GM19351 (cell line): ENCODE results near the gene ADRA2B.
"Not testable (repeated sequence)": the region's sequence is repeated elsewhere in the genome, so short reads cannot be mapped to it uniquely, and the experiment has no call there.

Experiments used
- ATAC-seq: cut with Tn5 transposase; IDR thresholded peaks from one replicate; pipeline ENCODE4 v1.9.1; 2021; ENCODE audit warnings: mild to moderate bottlenecking, moderate library complexity; ENCODE audit not compliant: unreplicated experiment

ADRA2B gene

DNA sequence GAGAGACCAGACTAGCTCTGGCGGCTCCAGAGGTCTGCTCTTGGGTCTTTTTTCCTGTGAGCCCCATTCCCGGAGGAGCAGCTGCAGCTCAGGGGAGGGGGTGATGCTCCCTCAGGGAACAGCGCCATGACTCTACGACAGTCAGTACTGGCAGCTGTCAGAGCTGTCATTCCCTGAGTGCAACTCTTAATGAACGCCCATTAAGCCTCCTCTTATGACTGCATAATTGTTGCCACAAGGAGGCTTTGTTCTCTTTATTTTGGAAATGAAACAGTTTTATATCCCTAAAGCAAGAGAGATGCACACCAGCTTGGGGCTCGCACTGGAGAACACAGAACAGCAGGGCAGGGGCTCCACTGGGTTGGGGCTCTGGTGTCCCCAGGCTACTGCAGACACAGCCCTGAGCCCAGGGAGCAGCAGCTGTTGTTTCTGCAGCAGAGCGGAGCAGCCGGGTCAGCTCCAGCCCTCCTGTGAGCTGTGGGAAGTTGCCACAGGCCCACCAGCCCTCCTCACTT is 44.3 kb downstream of the ADRA2B start:
- not testable (repeated sequence) for ATAC-seq

DNA sequence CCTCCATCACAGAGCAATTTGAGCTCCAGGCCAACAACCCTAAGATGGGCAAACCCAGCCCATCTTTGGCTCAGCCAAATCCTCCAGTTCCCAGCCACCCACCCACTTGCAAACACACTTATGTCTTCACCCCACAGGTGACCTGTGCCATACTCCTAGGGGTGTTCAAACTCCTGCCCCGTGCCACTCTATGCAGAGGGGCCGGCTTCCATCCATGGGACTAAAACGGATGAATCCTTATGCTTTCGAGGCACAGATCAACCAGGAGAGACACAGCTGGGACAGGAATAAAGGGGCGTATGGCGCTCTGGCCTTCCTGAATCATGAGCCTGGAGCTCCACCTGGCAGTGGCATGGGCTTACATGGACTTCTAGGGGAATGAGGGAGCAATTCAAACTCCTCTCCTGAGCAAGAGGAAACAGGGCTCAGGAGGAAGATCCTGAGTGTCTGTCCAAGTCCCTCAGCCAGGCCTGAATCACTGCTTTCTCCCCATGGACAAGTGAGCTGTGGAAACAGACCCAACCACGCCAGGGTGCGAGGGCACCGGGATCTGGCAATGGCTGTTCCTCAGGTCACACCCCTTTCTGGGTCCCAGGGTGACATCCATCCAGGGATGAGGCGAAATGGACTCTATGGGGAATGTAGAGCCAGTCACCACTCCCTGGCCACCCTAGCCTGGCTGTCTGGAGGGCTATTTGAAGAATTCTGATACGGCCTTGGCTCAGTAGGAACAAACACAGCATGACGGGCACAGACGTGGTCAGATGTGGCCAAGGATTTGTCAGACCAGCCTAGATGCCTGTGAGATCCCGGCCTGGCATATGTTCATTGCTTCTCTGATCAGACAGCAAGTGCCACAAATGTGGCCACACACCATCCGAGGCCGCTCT is 45.0 kb downstream of the ADRA2B start:
- ATAC-seq: not testable (repeated sequence)

DNA sequence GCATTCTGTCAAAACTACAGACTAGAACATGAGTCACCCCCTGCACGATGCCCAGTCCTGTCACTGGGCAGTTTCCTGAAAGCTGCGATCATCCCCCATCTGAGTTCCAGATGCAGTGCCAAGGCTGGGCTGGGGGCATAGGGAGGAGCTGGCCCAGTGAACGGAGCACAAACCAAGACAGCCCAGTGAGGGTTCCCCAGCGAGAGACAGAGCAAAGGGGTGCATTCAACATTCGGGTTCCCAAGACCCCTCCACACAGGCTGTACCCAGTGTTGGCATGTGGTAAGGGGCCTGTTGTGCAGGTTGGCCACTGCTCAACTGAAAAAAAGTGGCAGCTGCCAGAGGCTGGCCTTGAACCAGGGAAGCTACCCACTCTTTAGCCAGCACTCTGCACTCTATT is 46.0 kb downstream of the ADRA2B start:
- ATAC-seq: not testable (repeated sequence)

DNA sequence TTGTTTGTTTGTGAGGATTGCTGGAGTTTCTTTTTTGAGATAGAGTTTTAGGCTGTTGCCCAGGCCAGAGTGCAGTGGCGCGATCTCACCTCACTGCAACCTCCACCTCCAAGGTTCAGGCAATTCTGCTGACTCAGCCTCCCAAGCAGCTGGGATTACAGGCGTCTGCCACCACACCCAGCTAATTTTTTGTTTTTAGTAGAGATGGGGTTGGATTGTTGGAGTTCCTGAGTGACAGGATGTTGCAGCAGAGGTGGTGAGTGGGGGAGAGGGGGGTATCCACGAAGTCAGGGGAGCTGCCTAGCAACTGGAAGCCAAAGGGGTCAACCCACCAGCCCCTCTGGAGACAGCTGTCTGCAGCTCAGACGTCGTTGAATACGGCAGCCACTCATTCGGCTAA is 46.5 kb downstream of the ADRA2B start:
- not testable (repeated sequence) for ATAC-seq

DNA sequence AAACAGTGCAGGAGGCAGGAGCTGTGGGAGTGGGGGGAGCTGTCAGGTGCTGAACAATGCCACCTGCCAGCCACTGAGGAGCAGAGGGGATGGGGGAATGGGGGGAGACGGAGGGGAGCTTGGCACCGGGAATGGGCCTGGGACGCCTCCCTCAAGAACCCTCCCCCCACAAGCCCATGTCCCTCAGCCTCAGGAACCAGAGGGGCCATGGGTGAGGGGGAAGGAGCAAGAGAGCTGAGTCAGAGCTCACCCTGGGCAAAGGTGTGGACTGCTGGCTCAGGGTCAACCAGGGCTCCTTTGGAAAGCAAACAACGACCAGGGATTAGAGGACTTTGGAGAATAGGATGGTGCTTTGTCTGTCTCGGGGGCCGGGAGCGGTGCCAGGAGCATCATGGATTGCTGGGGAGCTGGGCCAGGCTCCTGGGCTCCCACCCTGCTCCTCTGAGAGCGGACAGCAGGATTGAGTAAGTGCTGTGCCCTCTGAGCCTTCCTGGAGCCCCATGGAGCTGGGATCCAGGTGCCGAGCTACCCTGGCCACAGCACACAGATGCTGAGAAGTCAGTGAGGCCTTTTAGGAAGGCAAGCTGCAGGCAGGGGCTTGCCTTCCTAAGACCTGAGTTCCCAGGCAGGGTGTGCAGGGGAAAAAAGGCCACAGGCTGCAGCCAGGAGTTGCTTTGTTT is 48.3 kb downstream of the ADRA2B start:
- ATAC-seq: not testable (repeated sequence)

DNA sequence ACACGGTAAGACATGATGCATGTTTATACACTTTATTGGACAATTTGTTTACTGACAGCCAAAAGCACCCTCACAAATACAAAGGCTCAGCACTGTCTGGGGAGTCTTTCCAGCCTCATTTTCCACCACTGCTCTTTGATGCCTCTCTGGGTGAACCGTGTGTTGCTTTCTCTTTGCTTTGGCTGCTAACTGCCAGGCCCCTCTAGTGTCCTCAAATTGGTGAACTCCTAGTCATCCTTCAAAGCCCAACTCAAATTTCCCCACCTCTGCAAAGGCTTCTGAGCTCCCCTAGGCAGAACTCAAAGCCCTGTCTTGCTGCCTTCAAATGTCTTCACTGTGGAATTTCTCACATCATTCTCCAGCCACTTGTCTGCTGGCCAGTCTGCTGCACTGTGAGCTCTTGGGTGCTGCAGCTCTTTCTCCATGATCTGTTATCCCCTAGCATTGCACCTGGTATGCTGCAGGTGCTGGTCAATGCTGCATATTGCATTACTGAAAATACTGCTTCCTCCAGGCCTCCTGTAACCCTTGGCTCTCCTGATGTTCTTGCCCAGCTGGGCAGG is 49.2 kb downstream of the ADRA2B start:
- ATAC-seq: not testable (repeated sequence)

DNA sequence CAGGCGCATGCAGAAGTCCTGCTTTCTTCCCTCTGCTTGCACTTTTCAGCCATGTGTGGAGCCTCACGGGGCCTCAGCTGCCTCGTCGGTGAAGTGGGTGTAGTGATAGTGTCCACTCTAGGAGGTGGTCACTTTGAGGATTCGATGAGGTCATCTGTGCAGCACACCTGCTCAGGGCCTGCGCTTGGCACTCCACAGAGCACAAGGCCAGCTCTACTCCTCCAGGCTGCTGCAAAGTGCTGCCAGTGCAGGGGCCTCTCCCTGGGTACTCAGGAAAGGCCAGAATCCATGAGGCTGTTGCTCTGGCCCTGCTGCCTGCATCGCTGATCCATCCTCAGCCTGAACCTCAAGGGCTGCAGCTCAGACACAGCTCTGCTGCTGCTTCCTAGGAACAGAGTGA is 49.9 kb downstream of the ADRA2B start:
- ATAC-seq: not testable (repeated sequence)

DNA sequence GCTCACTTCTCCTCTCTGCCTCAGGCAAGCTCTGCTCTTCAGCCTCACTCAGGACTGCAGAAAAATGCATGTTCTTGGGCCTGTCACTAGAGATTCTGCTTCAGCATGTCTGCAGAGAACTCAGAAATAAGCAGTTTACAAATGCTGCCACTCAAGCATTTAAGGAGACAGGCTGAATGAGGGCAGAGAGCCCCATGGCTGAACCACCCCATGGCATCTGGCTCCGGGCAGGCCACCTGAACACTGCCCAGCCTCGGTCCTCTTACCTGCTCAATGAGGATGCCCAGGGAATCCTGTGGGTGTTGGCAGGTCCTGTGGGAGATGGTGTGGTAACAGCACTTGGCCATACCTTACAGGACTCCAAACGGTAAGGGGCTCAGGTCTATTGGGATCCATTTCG is 50.4 kb downstream of the ADRA2B start:
- not testable (repeated sequence) for ATAC-seq

DNA sequence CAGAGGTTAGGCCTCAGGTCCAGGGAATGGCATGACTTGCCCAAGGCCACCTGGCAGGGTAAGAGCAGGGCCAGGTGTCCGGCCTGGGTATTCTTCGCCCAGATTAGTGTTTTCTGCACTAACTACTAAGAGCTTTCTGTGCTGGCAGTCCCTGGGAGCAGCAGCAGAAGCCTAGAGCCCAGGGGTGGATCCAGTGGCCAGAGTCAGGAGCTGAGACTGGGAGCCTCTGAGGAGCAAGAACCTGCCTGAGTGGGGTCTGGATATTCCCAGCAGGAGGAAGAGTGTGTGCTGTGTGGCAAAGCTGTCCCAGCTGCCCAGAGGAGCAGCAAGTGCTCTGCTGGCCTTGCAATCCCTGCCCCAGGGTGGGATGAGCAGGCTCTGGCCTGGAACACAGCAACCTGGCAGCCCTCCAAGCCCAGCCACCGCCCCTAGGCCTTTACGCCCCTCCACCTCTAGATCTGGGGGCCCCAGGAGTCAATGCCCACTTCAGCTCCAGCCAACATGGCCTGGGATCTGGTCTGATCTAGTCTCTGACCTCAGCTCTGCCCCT is 50.9 kb downstream of the ADRA2B start:
- ATAC-seq: no peak

DNA sequence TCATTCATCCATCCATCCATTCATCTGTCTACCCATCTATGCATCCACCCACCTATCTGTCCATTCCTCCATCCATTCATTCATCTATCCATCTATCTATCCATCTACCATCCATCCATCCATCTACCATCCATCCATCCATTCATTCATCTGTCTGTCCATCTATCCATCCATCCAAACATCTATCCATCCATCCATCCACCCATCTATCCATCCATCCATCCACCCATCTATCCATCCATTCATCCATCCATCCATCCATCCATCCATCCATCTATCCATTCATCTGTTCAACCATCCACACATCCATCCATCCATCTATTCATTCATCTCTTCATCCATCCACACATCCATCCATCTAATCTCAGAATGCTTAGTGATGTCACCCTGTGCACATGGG is 51.6 kb downstream of the ADRA2B start:
- not testable (repeated sequence) for ATAC-seq

DNA sequence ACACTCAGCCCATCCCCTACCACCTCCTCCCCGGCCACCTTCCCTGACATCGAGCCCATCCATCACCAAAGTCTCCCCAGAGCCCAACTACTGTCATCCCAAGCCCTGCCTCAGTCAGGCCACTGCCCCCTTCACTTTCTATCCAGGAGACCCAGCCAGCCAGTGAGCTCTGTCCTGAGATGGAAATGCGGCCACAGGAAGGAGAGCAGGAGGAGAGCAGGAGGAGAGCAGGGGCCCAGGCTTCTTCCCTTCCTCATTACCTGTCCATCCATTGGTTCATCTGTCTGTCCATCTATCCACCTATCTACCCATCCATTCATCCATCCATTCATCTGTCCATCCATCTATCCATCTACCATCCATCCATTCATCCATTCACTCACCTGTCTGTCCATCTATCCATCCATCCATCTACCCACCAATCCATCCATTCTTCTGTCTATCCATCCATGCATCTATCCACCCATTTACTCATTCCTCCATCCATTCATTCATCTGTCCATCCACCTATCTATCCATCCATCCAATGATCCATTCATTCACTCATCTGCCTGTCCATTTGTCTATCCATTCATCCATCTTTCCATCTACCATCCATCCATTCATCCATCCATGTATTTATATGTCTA is 52.2 kb downstream of the ADRA2B start:
- ATAC-seq: not testable (repeated sequence)

DNA sequence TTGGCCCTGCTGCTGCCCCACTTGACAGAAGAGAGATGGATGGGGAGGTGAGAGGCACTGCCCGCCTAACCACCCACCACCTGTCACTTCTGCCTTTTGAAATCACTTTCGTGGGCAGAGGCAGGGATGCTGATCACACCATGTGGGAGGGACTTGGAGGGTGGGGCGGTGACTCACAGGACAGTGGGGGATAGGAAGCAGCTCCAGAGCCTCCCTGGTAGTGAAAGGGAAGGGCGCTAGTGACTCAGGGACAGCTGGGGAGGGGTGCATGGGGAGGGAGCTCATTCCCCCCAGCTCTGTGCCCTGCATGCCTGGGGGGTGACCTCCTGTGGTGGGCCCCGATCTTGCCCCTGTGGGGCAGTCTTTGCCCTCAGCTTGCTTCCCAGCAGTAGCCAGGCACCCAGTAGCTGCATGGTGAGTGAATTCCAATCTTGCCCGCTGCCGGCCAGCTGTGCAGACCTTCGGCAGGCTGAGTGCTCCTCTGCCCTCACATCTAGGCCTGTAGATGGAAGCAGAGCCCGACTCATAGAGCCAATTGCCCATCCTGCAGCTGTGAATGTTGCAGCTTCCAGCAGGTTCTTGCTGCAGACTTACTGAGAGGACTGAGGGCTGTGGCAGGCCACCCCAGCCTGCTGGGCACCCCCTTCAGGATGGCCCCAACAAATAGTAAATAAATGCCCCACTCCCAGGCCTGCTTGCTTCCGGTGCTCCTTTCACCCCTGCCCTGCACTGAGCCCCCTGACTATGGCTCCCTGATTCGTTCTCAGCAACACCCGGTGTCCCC is 53.1 kb downstream of the ADRA2B start:
- not testable (repeated sequence) for ATAC-seq
